Measurements from ENCODE around the gene KATNAL2. TPM values are rescaled to one million over a fixed set of nuclear protein-coding genes. Genes with fewer than 3 reads are reported as not detected.
A peak's percentile ranks its signal among the peaks of the same experiment; 100 is the strongest.

Gene KATNAL2
- total and polyA plus RNA-seq, 2 experiments from 2014 or later: 4.3 to 4.4 TPM

- peak; percentile 72 for DNase-seq (ENCODE audit: low spot score)
- H4K20me1 ChIP-seq (ENCODE audit: insufficient read depth, poor library complexity, severe bottlenecking): no peaks in the 10 kb centered on the region
- peak; percentile 72 for TF ChIP-seq CTCF (IDR thresholded peaks at IDR 0.05; ENCODE audit: poor library complexity)
- no peak for TF ChIP-seq EZH2phosphoT487 (IDR thresholded peaks at IDR 0.05; ENCODE audit: low read depth, severe bottlenecking, unreplicated experiment)
Observed at GRCh38 chr18:47100212-47100831, 182.9 kb downstream of the KATNAL2 start.

GRCh38 chr18:47108373-47108772 is 191.0 kb downstream of the KATNAL2 start:
- no peaks in the 10 kb centered on the region for H4K20me1 ChIP-seq (ENCODE audit: insufficient read depth, poor library complexity, severe bottlenecking)
- WGBS (ENCODE audit: low lambda C conversion rate, missing lambda C conversion rate): 88% methylated on average over 3 of the region's 3 CpGs
- H3K36me3 ChIP-seq (replicated peaks; ENCODE audit: insufficient read depth, low read depth): no peaks in the 10 kb centered on the region
- TF ChIP-seq EZH2phosphoT487 (IDR thresholded peaks at IDR 0.05; ENCODE audit: low read depth, severe bottlenecking, unreplicated experiment): no peak
- TF ChIP-seq CTCF (IDR thresholded peaks at IDR 0.05; ENCODE audit: poor library complexity): no peak
- no peak for TF ChIP-seq EZH2 (IDR thresholded peaks at IDR 0.05; ENCODE audit: borderline replicate concordance)
- no peak overlapping the region for H3K4me2 ChIP-seq
- H3K4me1 ChIP-seq (ENCODE audit: insufficient read depth): no peaks in the 10 kb centered on the region
- H3K79me2 ChIP-seq: no peaks in the 10 kb centered on the region
- H3K27ac ChIP-seq: no peak overlapping the region
- H2AFZ ChIP-seq: no peak overlapping the region
- H3K4me3 ChIP-seq: no peak overlapping the region
- no peak for DNase-seq (ENCODE audit: low spot score)
- no peaks in the 10 kb centered on the region for H3K9me2 ChIP-seq (replicated peaks; ENCODE audit: insufficient read depth)
- H3K27me3 ChIP-seq: no peaks in the 10 kb centered on the region
- no peaks in the 10 kb centered on the region for H3K9me3 ChIP-seq (ENCODE audit: low read depth)

More at GRCh38 chr18:47100212-47100831, 182.9 kb downstream of the KATNAL2 start:
- Histone ChIP-seq H3K9me3 (ENCODE audit: low read depth) (no peaks in the 10 kb centered on the region), H3K27me3 (no peaks in the 10 kb centered on the region), H3K79me2 (no peaks in the 10 kb centered on the region), H3K36me3 (replicated peaks; ENCODE audit: insufficient read depth, low read depth) (no peaks in the 10 kb centered on the region), H3K4me3 (no peak overlapping the region), H2AFZ (no peak overlapping the region), H3K27ac (no peak overlapping the region), H3K9me2 (replicated peaks; ENCODE audit: insufficient read depth) (no peaks in the 10 kb centered on the region), H3K4me2 (no peak overlapping the region), H3K4me1 (ENCODE audit: insufficient read depth) (no peaks in the 10 kb centered on the region)
- WGBS (ENCODE audit: low lambda C conversion rate, missing lambda C conversion rate): 33% methylated on average over 12 of the region's 12 CpGs

GRCh38 chr18:47108998-47109405 is 191.6 kb downstream of the KATNAL2 start:
- Histone ChIP-seq H3K79me2 (no peaks in the 10 kb centered on the region), H4K20me1 (ENCODE audit: insufficient read depth, poor library complexity, severe bottlenecking) (no peaks in the 10 kb centered on the region), H3K27ac (no peak overlapping the region), H3K9me3 (ENCODE audit: low read depth) (no peaks in the 10 kb centered on the region), H2AFZ (no peak overlapping the region), H3K27me3 (no peaks in the 10 kb centered on the region), H3K4me3 (no peak overlapping the region), H3K36me3 (replicated peaks; ENCODE audit: insufficient read depth, low read depth) (no peaks in the 10 kb centered on the region), H3K9me2 (replicated peaks; ENCODE audit: insufficient read depth) (no peaks in the 10 kb centered on the region), H3K4me2 (no peak overlapping the region), H3K4me1 (ENCODE audit: insufficient read depth) (no peaks in the 10 kb centered on the region)
- DNase-seq (ENCODE audit: low spot score): no peak
- WGBS (ENCODE audit: low lambda C conversion rate, missing lambda C conversion rate): 99% methylated on average over 7 of the region's 7 CpGs
- TF ChIP-seq CTCF (IDR thresholded peaks at IDR 0.05; ENCODE audit: poor library complexity) (no peak), EZH2phosphoT487 (IDR thresholded peaks at IDR 0.05; ENCODE audit: low read depth, severe bottlenecking, unreplicated experiment) (no peak), EZH2 (IDR thresholded peaks at IDR 0.05; ENCODE audit: borderline replicate concordance) (no peak)
